Mesendoderm (in vitro differentiated cells): ENCODE data around the gene GLYR1.

Experiments
- DNase-seq: peaks from one replicate; pipeline ENCODE4 v3.0.0; 2013
- H2AK5ac ChIP-seq: 2 replicates; pipeline ENCODE4 v1.6.1; 2013; ENCODE audit warnings: low read length, inconsistent platforms
- H2BK120ac ChIP-seq: 2 replicates; pipeline ENCODE4 v1.6.1; 2013; ENCODE audit warnings: low read depth, mild to moderate bottlenecking, low read length, moderate library complexity, mixed read lengths
- H2BK15ac ChIP-seq: replicated peaks from 2 replicates; pipeline ENCODE4 v1.6.1; 2013; ENCODE audit warnings: low read depth, mild to moderate bottlenecking, moderate library complexity
- H2BK5ac ChIP-seq: 2 replicates; pipeline ENCODE4 v1.6.1; 2013; ENCODE audit warnings: low read length, inconsistent platforms
- H3K18ac ChIP-seq: 2 replicates; pipeline ENCODE4 v1.6.1; 2013; ENCODE audit warnings: mild to moderate bottlenecking, low read length, mixed read lengths
- H3K23ac ChIP-seq: one replicate; pipeline ENCODE4 v1.6.1; 2013; ENCODE audit warnings: low read length
- H3K27ac ChIP-seq: 2 replicates; pipeline ENCODE4 v1.5.1; 2013; ENCODE audit warnings: low read depth, mild to moderate bottlenecking, inconsistent platforms, low read length, moderate library complexity
- H3K27me3 ChIP-seq: 2 replicates; pipeline ENCODE4 v1.6.1; 2013; ENCODE audit warnings: low read length, control low read depth, mild to moderate bottlenecking, inconsistent platforms; ENCODE audit not compliant: insufficient read depth, poor library complexity
- H3K36me3 ChIP-seq: 2 replicates; pipeline ENCODE4 v1.6.1; 2013; ENCODE audit warnings: low read length, inconsistent platforms; ENCODE audit not compliant: control insufficient read depth, insufficient read depth
- H3K4ac ChIP-seq: one replicate; pipeline ENCODE4 v1.6.1; 2013; ENCODE audit warnings: low read depth, mild to moderate bottlenecking, low read length, moderate library complexity
- H3K4me1 ChIP-seq: 2 replicates; pipeline ENCODE4 v1.6.1; 2013; ENCODE audit warnings: low read depth, low read length, inconsistent platforms; ENCODE audit not compliant: control insufficient read depth
- H3K4me2 ChIP-seq: 2 replicates; pipeline ENCODE4 v1.6.1; 2013; ENCODE audit warnings: low read length
- H3K4me3 ChIP-seq: 2 replicates; pipeline ENCODE4 v1.5.1; 2013; ENCODE audit warnings: mild to moderate bottlenecking, low read length
- H3K56ac ChIP-seq: one replicate; pipeline ENCODE4 v1.6.1; 2013; ENCODE audit warnings: low read length
- H3K79me1 ChIP-seq: 2 replicates; pipeline ENCODE4 v1.6.1; 2013; ENCODE audit warnings: low read length, inconsistent platforms
- H3K79me2 ChIP-seq: 2 replicates; pipeline ENCODE4 v1.6.1; 2013; ENCODE audit warnings: mild to moderate bottlenecking, low read length; ENCODE audit not compliant: control insufficient read depth, insufficient read depth
- H3K9ac ChIP-seq: 2 replicates; pipeline ENCODE4 v1.6.1; 2013; ENCODE audit warnings: low read length, inconsistent platforms
- H4K5ac ChIP-seq: one replicate; pipeline ENCODE4 v1.6.1; 2013; ENCODE audit warnings: low read length
- H4K8ac ChIP-seq: one replicate; pipeline ENCODE4 v1.6.1; 2013; ENCODE audit warnings: low read depth, mild to moderate bottlenecking, control low read depth, low read length, moderate library complexity
- WGBS: extraction: QIAGEN DNeasy Blood & Tissue Kit; methylation state at CpG from one replicate; pipeline ENCODE4 v1.1.7; 2013; ENCODE audit warnings: low lambda C conversion rate, missing lambda C conversion rate; ENCODE audit not compliant: insufficient coverage; ENCODE audit errors: extremely low coverage; 5-methylcytosine and 5-hydroxymethylcytosine counted together

GLYR1 gene

GRCh38 chr16:4775005-4775404, 72.1 kb downstream of the GLYR1 start:
- H3K4me2 ChIP-seq: no peak overlapping the region
- no peak overlapping the region for H3K4ac ChIP-seq
- H3K27me3 ChIP-seq: no peaks in the 10 kb centered on the region
- H3K4me3 ChIP-seq: no peak overlapping the region
- WGBS: no CpG with 5 or more reads among the region's 13 CpGs
- H3K79me1 ChIP-seq: no peaks in the 10 kb centered on the region
- no peak overlapping the region for H4K5ac ChIP-seq
- no peak overlapping the region for H3K18ac ChIP-seq
- H3K27ac ChIP-seq: no peak overlapping the region
- DNase-seq: no peak
- H3K79me2 ChIP-seq: no peaks in the 10 kb centered on the region
- no peak overlapping the region for H4K8ac ChIP-seq
- H2BK15ac ChIP-seq: no peak overlapping the region
- H3K4me1 ChIP-seq: no peaks in the 10 kb centered on the region
- H2BK5ac ChIP-seq: no peak overlapping the region
- H3K56ac ChIP-seq: no peak overlapping the region
- H2BK120ac ChIP-seq: no peak overlapping the region
- no peak overlapping the region for H3K23ac ChIP-seq
- no peak overlapping the region for H3K9ac ChIP-seq
- H2AK5ac ChIP-seq: no peak overlapping the region
- H3K36me3 ChIP-seq: no peaks in the 10 kb centered on the region

- H3K4me3 ChIP-seq: no peak overlapping the region
- no peak overlapping the region for H2AK5ac ChIP-seq
- H4K8ac ChIP-seq: no peak overlapping the region
- WGBS: no CpG with 5 or more reads among the region's 5 CpGs
- no peaks in the 10 kb centered on the region for H3K4me1 ChIP-seq
- no peaks in the 10 kb centered on the region for H3K27me3 ChIP-seq
- no peak for DNase-seq
- no peak overlapping the region for H2BK120ac ChIP-seq
- H3K56ac ChIP-seq: no peak overlapping the region
- no peaks in the 10 kb centered on the region for H3K79me2 ChIP-seq
- H4K5ac ChIP-seq: no peak overlapping the region
- H3K9ac ChIP-seq: no peak overlapping the region
- no peak overlapping the region for H3K23ac ChIP-seq
- no peak overlapping the region for H3K4ac ChIP-seq
- no peak overlapping the region for H3K4me2 ChIP-seq
- H3K18ac ChIP-seq: no peak overlapping the region
- H2BK5ac ChIP-seq: no peak overlapping the region
- no peak overlapping the region for H3K27ac ChIP-seq
- no peaks in the 10 kb centered on the region for H3K36me3 ChIP-seq
- H3K79me1 ChIP-seq: no peaks in the 10 kb centered on the region
- no peak overlapping the region for H2BK15ac ChIP-seq
Observed at GRCh38 chr16:4772351-4772750, 74.7 kb downstream of the GLYR1 start.

- H3K36me3 ChIP-seq: no peaks in the 10 kb centered on the region
- H3K18ac ChIP-seq: no peak overlapping the region
- no peak overlapping the region for H2BK15ac ChIP-seq
- H3K23ac ChIP-seq: no peak overlapping the region
- H3K27me3 ChIP-seq: no peaks in the 10 kb centered on the region
- no peaks in the 10 kb centered on the region for H3K79me1 ChIP-seq
- no peak overlapping the region for H2AK5ac ChIP-seq
- no peak for DNase-seq
- no peak overlapping the region for H4K5ac ChIP-seq
- no peak overlapping the region for H3K27ac ChIP-seq
- no peak overlapping the region for H4K8ac ChIP-seq
- no peak overlapping the region for H2BK120ac ChIP-seq
- peaks cover under 1% of the 10 kb centered on the region for H3K79me2 ChIP-seq
- no peak overlapping the region for H3K4me3 ChIP-seq
- no peak overlapping the region for H3K4me2 ChIP-seq
- no peak overlapping the region for H3K56ac ChIP-seq
- H3K4ac ChIP-seq: no peak overlapping the region
- H3K4me1 ChIP-seq: no peaks in the 10 kb centered on the region
- H3K9ac ChIP-seq: no peak overlapping the region
- no peak overlapping the region for H2BK5ac ChIP-seq
- no CpG with 5 or more reads among the region's 3 CpGs for WGBS
Observed at GRCh38 chr16:4771646-4772045, 75.4 kb downstream of the GLYR1 start.

- no peak overlapping the region for H3K4ac ChIP-seq
- H3K4me2 ChIP-seq: no peak overlapping the region
- H3K9ac ChIP-seq: no peak overlapping the region
- H3K79me2 ChIP-seq: peaks cover 6% of the 10 kb centered on the region
- H2BK5ac ChIP-seq: no peak overlapping the region
- no peak overlapping the region for H3K27ac ChIP-seq
- no peak overlapping the region for H2BK15ac ChIP-seq
- peak overlapping the region; percentile 28 for H4K8ac ChIP-seq
- no CpG with 5 or more reads among the region's 7 CpGs for WGBS
- H3K18ac ChIP-seq: no peak overlapping the region
- H3K4me3 ChIP-seq: no peak overlapping the region
- H3K27me3 ChIP-seq: no peaks in the 10 kb centered on the region
- H2BK120ac ChIP-seq: no peak overlapping the region
- peaks cover 1% of the 10 kb centered on the region for H3K4me1 ChIP-seq
- H3K23ac ChIP-seq: no peak overlapping the region
- no peak overlapping the region for H4K5ac ChIP-seq
- H3K79me1 ChIP-seq: peaks cover 9% of the 10 kb centered on the region
- no peak overlapping the region for H2AK5ac ChIP-seq
- H3K56ac ChIP-seq: peak overlapping the region; percentile 89
- no peak for DNase-seq
- peaks cover 2% of the 10 kb centered on the region for H3K36me3 ChIP-seq
Observed at GRCh38 chr16:4769306-4769638, 77.8 kb downstream of the GLYR1 start.

GRCh38 chr16:4768549-4769305, 78.4 kb downstream of the GLYR1 start:
- no peak overlapping the region for H3K23ac ChIP-seq
- no peak overlapping the region for H2BK5ac ChIP-seq
- peak overlapping the region; percentile 97 for H3K4me2 ChIP-seq
- H3K36me3 ChIP-seq: peaks cover 2% of the 10 kb centered on the region
- no peak overlapping the region for H2AK5ac ChIP-seq
- peak; percentile 98 for DNase-seq
- H3K56ac ChIP-seq: peak overlapping the region; percentile 97
- H2BK120ac ChIP-seq: no peak overlapping the region
- H3K4me3 ChIP-seq: peak overlapping the region; percentile 70
- peaks cover 6% of the 10 kb centered on the region for H3K79me2 ChIP-seq
- H3K4ac ChIP-seq: no peak overlapping the region
- H3K4me1 ChIP-seq: peaks cover 1% of the 10 kb centered on the region
- H3K27me3 ChIP-seq: no peaks in the 10 kb centered on the region
- H3K27ac ChIP-seq: no peak overlapping the region
- peak overlapping the region; percentile 28 for H4K8ac ChIP-seq
- H2BK15ac ChIP-seq: no peak overlapping the region
- no peak overlapping the region for H4K5ac ChIP-seq
- peak overlapping the region; percentile 95 for H3K9ac ChIP-seq
- H3K79me1 ChIP-seq: peaks cover 9% of the 10 kb centered on the region
- no peak overlapping the region for H3K18ac ChIP-seq
- no CpG with 5 or more reads among the region's 48 CpGs for WGBS
